Limb (tissue), 2 donors: ENCODE data around the gene DKK1.

Experiments
- DNase-seq, 2 donors: peaks; one replicate each; pipeline ENCODE4 v3.0.0-alpha.2; 2016; ENCODE audit errors: extremely low spot score in 2 of 2

DKK1 gene

DNA sequence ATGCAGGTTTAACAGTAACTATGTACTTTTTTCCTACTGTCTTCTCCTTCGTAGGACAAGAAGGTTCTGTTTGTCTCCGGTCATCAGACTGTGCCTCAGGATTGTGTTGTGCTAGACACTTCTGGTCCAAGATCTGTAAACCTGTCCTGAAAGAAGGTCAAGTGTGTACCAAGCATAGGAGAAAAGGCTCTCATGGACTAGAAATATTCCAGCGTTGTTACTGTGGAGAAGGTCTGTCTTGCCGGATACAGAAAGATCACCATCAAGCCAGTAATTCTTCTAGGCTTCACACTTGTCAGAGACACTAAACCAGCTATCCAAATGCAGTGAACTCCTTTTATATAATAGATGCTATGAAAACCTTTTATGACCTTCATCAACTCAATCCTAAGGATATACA, 2.4 kb downstream of the DKK1 start:
- DNase-seq = no peak

DNA sequence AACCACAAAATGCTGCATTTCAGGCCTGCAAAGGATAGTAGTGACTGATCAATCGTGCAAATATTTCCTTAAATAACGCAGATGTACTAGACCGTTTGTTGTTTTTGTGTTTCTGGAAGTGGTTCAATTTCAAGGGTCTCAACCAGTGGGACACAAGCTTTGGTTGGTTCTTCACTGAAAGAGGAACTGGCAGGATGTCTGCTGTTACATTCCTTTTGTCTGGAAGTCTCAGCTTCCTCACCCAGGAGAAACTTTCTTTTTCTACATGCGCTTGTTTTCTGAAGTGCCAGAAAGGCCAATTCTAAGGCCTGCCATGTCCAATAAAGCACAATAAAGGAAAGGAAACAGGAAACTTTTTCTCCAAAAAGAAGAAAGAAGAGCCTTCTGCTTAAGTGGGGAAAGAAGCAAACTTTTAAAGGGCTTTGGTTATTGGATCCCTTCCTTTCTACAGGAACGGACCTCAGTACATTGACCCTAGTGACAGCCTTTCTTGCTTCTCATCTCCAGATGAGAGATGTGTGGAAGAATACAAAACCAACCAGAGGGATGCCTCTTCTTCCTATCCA, 4.1 kb downstream of the DKK1 start:
- DNase-seq = no peak

DNA sequence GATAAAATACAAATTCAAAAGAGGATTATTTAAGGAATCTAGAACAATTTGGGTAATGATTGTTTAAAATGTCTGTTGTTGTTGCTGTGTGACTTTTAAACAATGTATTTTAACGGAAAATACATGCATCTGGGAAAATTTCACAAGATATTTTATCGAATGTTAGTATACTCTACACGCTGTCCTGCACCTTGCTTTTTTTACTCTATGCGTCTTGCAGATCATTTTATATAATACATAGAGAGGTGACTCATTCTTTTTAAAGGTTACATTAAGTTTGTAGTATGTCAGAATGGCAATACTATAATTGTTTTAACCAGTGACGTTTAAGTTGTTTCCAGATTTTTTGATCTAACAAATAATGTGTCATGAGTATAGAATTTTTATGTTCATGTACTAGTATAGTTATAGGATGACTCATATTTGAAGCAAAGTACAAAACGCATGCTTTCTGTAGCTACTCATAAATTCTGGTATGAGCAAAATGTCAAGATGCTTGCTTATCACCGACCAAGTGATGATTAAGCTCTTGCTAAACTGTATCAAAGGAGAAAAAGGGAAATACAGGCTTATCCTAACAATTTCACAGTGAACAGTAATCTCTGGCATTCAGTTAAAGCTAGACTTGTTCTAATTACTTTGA, 4.9 kb downstream of the DKK1 start:
- DNase-seq = no peak

DNA sequence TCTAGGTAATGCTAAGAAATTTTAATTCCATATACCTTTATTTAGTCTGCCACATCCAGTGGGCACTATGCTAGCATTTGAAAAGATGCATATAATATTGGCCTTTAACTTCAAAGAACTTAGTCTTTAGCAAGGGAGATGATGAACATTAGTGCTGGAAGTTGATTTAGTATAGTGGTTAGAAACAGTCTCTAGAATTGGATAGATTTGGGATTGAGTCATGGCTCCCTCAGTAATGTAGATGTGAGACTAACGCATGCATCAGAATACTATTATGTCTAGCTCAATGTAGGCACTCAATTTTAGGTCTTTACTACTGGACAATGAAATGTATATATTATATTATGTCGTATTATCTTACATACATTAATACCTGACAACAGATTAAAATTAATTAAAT, 5.8 kb downstream of the DKK1 start:
- no peak for DNase-seq

DNA sequence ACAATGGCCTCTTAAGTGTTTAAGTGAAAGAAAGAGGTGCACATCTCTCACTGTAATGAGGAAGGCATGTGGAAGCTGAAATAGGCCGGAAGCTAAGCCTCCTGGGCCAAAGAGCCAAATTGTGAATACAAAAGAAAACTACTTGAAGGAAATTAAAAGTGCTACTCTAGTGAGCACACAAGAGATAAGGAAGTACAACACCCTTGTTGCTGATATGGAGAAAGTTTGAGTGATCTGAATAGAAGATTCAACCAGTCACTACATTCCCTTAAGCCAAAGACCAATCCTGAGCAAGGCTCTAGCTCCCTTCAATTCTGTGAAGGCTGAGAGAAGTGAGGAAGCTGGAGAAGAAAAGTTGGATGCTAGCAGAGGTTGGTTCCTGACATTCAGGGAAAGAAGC, 8.2 kb downstream of the DKK1 start:
- no peak for DNase-seq

DNA sequence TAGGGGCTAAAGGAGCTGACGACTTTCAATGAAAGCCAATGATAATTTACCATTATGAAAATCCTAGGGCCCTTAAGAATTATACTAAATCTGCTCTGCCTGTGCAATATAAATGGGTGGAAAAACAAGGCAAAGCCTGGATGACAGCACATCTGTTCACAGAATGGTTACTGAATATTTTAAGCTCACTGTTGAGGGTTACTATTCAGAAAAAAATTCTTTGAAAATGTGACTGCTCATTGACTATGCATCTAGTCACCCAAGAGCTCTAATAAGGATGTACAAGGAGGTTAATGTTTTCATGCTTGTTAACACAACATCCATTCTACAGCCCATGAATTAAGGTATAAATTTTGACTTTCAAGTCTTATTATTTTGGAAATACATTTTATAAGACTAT, 8.9 kb downstream of the DKK1 start:
- DNase-seq = no peak

DNA sequence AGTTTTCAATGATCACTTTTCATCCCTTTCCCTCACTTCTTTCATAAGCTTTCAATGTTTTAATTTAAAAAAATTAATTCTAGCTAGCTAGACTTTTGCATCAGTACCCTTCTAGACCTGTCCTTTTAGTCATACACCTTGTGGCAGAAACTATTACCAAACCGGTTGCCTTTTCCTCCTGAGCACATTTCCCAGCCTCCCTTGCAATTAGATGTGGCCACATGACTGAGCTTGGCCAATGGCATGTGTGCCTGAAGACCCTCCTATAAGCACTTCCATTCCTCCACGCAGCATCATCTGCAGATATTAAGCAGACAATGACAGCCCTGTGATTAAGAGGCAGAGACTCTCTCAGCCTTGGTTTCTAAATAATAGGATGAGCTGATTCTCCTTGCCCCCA, 12.3 kb downstream of the DKK1 start:
- no peak for DNase-seq

DNA sequence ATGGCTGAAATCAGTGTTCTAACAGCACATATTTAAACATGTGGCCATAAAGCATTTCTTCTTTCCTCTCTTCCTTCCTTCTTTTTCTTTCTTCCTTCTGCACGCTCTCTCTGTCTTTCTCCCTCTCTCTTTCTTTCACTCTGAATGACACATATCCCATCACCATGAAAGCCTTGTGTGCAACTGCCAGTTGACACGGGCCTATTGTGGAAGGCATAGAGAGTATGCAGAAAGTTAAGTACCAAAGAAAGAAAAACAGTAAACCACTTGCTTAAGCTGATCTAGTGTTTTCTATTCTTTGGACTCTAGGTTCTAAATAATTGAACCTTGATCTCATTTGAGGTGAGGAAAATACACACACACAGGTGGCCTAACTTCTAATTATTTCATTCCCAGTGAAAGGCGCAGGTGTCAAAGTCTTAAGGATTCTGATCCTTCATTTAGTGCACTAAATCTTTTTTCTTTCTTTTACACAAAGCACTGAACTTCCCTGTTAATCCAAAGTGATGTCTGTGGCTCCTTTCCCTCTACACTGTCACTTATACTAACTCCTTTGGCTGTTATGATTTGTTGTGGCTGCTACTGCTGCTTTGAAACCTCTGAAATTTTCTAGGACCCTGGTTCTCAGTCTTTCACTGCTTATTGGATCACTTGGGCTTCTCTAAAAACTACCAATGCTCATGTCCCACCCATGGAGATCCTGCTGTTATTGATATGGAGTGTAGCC, 17.7 kb downstream of the DKK1 start:
- no peak for DNase-seq

DNA sequence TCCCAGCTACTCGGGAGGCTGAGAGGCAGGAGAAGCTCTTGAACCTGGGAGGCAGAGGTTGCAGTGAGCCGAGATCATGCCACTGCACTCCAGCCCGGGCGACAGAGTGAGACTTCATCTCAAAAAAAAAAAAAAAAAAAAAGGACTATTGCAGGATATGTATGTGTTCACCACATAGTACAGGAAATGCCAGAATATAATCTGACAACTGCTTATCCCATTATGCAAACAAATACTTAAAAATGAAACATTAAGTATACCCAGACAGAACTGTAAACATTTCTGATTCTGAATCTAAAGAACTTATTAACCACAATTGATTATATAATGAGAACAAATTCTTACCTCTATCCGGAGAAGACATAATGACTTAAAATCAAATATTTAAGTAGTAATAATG, 18.7 kb downstream of the DKK1 start:
- DNase-seq = no peak

DNA sequence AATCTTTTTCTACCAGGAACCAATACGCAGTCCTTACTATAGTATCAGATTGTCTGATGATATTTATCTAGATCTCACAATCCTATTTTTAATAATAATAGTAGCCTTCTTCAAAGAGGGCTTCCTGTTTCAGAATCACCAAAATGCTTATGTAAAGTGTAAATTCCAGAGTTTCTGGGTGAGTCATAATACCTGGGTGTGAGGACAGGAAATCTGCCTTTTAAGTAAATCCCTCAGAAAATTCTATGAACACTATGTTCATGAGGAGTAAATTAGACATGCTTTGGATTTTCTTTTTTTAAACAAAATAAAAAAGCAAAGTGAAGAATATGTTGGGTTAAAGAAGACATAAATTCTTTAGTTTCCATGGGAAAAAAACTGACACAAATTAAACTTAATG, 20.5 kb downstream of the DKK1 start:
- DNase-seq = no peak

DNA sequence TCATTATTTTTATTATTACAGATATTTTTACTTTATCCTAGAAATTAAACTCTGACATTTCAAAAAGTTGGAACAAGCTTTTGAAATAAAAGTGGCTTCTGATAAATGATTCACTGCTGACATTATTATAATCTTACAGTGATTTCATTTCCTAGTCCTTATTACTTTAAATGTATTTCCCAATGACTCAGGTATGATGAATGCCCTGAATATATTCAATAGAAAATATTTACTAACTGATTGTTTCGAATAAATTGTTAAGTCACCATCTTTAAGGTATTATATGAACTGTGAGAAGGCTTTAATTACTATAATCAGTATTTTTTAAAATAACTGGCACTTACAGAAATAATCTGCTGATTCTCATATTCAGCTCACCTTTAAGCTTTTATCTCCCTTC, 21.6 kb downstream of the DKK1 start:
- no peak for DNase-seq

DNA sequence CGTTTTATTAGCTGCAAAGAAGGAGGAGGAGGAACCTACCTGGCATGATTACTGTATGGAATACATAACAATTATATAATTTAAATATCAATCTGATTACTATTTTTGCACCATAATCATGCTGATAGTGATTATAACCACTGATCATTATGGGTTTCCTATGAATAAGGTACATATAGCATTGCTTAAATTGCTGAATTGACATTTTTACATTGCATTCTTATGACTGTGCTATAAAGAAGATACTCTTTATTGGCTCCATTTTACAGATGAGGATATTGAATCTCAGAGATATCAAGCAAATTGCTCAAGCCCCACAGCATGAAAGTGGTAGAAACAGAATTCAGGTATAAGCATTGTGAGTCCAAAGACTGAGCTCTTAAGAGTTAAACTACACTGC, 23.1 kb downstream of the DKK1 start:
- DNase-seq = no peak

DNA sequence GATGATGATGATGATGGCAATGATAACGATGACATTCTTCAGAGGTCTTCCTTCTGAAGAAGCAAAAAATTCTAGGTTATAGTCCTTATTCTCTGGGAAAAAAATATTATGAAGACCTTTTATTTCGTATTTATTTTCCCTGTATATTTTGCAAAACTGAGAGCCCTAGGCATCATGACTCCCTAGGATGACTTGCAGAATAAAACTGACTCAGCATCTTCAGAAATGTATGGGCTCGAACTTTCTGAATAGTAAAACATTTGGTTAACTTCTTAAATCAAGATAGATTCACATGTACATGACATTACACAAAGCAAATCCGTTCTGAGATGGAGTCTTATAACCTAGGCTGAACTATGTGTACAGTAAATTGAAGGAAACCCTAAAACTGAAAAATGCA, 29.4 kb downstream of the DKK1 start:
- no peak for DNase-seq

DNA sequence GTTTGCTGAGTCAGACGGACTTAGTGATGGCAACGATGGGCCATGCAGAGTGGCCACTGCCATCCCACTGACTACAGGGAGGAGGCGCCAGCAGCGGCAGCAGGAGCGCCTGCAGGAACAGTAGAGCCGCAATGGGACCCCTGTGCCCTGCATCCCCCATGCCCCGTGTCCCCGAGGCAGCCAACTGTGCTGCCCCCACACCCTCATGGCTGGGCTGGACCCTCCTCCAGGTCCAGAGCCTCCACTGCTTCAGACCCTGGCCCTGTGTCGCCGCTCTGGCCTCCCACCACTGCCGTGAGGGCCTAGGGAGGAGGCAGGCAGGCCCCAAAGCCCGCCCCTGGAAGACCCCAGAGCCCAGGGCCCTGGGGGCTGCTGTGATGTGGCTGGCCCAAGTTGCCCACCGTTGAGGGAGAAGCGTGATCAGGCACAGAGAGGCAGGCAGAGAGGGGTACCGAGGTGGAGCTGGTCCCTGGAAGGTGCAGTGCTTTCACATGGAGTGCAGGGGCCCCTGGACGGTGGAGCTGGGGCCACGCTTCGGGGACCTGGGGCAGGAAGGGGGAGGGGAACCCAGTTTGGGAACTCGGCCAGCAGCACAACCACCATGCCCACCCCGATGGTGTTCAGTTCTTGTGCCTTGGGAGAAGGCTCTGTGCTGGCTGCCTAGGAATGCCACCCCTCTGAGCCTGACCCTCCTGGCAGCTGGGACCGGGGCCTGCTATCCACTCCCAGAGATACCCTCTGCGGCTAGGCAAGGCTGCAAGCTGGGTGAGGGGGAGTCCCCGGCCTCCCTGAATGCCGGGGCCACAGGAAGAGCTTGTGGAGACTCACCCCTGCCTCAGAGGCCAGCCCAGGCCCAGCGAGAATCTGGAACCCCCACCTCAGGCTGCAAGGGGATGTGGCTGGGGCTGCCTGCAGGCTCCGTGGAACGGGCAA, 32.6 kb downstream of the DKK1 start:
- DNase-seq = peak in 1 of 2 donors; percentile 24

DNA sequence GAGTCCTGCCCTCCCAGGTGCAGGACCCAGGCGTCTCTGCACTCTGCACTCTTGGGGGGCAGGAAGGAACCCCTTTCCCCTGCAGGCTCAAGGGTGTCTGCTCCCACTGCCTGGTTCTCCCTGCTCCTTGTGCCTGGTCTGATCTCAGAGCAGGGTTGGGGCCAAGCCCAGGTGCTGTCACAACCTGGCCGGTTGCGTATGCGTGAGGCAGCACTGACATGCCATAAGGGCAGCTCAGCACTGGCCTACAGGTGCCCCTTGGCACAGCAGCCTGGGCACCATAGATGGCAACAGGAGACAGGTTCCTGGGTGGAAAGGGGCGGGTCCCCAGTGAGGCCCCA, 33.2 kb downstream of the DKK1 start:
- no peak for DNase-seq

DNA sequence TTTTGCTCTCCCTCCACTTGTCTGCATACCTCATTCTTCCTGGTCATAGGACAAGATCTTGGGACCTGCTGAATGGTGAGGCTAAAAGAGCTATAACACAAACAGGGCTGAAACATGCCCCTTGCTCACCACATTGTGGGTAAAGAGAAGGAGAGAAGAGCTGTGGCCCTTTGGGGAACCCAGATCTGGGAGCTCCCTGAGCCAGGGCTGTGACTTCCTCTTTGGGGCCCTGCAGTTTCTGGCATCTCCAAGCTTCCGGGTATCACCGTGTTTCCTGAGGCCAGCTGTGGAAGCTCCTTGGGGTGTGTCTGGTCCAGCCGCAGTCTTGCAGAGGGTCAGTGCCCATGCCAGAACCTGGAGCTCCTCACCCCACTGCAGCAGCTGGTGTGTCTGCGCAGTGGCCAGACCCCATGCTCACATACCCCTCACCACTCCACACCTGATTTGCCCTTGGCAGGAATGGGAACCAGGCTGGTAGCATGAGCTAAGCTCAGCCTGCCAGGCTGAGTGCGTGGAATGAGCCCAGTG, 34.0 kb downstream of the DKK1 start:
- no peak for DNase-seq

DNA sequence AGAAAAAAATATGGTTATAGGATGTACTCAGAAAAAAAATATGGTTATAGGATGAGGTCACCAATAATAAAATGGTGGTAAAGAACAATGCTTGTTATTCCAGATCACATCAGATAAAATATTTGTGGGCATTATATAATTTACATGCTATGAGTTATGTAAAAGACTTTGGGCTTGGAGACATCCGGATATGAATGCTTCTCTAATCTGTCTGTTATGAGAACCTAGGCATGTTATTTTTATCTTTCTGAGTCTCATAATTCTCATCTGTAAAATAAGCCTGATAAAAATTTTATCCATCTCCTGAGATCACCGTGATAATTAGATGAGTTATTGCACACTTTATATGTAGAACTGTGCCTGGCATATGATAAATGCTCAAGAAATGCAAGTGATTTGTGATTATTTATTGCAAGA, 37.8 kb downstream of the DKK1 start:
- DNase-seq = no peak

DNA sequence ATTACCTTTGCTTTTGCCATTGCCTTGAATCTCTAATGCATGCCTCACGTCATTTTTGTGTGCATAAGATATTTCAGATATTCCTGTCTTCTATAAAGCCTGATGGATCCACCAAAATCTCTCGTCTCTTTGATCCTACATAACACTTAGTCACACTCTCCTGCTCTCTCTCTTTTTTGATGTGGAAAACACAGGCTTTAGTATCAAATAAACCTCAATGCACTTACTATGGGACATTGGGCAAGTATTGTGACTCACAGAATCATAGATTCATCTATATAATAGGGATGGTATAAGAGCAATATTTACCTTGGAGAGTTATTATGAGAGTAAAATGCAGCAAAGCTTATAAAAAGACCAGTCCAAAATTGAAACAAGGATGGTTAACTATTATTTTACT, 39.1 kb downstream of the DKK1 start:
- DNase-seq = no peak

DNA sequence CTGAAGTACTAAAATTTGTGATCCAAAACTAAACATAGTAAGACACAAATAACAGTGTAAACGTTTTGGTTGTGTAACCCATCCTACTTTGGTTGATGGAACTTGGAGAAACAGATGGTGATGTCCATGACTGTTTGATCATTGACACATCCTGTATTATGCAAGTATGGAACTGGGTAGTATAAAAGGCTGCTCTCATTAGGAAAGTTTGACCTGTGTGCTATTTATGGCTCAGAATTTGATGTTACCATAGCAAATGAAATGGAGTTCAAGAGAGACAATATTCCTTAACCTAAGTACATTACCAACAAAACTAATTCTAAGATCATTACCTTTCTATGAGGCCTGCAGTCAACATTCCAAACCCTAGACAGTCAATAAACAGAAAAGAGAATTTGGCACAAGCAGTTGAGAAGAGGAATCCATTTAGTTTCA, 39.9 kb downstream of the DKK1 start:
- DNase-seq = no peak

DNA sequence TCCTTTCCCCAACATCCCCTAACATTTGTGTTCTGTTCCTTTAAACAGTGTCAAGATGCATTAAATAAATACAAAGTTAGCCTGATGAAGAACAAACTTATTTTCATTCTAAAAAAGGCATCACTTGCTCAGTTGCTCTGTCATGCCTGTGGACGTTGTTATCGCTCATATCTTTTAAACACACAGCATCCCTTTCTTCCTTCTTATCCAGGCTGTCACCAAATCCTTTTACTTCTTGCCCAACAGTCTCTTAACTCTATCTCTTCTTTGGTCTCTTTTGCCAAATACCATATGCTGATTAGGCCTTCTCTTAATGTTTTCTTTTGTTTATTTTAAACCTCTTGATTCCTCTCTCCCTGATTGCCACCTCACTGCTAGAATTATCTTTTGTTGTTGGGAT, 43.9 kb downstream of the DKK1 start:
- no peak for DNase-seq

DNA sequence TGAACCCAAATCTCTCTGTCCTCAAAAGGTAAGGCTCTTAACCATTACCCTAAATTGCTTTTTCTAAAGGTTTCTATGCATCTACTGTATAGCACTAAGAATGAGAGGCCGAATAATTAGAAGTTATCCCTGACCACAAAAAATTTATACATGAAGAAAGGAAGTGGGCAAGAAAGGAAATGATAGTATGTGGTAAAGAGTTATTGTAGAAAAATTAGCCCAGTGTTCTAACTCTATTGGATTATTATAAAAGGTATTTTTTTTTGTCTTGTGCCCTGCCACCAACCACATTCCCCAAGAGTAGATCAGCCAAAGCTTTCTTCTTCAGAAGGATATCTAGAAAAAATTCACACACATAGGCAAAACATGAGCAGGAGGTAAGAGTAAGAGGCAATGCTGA, 45.4 kb downstream of the DKK1 start:
- DNase-seq = no peak
